HG02870 (cell line): Measurements from ENCODE around the gene FAM118A.
"Not testable (repeated sequence)": the region's sequence is repeated elsewhere in the genome, so short reads cannot be mapped to it uniquely, and the experiment has no call there.

Experiments used
- ATAC-seq: cut with Tn5 transposase; IDR thresholded peaks from one replicate; pipeline ENCODE4 v1.9.1; 2021; ENCODE audit warnings: mild to moderate bottlenecking, moderate library complexity; ENCODE audit not compliant: unreplicated experiment

FAM118A gene

DNA sequence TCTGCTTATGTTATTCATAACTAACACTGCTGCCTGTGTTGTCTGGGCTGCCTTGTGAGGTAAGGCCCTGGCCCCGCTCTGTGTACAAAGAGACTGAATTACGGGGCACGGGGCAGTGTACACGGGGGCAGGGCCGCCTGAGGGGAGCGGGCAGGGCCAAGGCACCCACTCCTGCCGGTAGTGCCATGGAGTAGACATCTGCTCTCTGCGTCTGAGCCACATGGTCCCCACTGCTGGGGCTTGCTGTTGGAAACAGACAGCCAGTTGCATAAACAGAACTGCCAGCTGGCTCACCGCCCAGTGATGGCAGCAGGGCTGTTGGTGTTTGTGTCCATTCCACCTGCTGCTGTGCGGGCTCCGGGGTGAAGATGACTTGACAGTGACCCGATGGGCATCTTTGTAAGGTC lies 19.8 kb downstream of the FAM118A start:
- no peak for ATAC-seq

GRCh38 chr22:45330548-45330947 lies 20.8 kb downstream of the FAM118A start:
- ATAC-seq, result no peak

- ATAC-seq, result no peak
Observed at GRCh38 chr22:45331486-45331885, 21.8 kb downstream of the FAM118A start.

- ATAC-seq, result no peak
Observed at GRCh38 chr22:45332001-45332400, 22.3 kb downstream of the FAM118A start.

- no peak for ATAC-seq
Observed at GRCh38 chr22:45334068-45334467, 24.3 kb downstream of the FAM118A start.

DNA sequence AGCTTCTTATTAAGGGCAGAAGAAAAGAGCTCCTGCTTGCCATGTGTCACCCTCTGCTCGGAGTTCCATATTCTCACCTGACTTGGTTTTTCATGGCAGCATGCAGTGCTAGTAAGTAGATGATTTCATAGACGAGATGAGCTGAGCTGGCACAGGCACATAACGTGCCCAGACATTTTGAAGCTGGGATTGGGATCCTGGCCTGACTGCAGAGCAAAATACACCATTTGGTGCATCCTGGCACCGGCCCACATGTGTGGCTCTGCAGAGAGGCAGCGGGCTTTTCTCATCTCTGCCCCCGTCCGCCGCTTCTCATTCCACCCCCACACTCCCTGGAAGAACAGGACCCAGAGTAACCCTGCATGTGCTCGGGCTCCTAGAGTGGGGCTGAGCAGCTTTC lies 24.8 kb downstream of the FAM118A start:
- no peak for ATAC-seq

- ATAC-seq, result no peak
Observed at GRCh38 chr22:45335021-45335818, 25.5 kb downstream of the FAM118A start.

DNA sequence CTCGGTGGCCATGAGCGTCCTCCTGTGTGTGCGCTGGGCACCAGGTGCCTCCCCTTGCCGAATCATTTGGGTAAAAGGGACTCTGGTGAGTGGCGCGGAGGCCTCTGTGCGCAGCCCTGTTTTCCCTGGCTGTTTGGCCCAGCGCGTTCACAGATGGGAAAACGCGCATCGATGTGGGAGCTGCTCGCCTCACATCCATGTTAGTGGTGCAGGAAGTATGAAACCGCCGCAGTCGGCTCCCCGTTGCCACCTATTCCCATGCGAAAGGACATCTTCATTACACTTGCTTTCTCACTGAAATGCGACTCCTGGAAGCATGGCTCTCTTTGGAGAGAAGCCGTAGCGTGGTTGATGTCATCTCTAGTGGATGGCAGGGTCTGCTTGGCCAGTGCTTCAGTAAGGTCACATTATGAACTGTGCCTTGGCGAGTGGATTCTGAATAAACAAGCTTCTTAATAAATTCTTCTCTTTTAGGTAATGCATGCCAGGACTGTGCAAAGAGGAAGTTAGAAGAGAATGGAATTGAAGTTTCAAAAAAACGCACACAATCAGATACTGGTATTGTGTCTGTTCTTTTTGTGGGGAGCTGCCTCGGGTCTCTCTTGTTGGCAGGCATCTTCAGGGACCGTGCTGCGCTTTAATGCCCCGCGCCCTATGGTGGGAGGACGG lies 26.3 kb downstream of the FAM118A start:
- no peak for ATAC-seq

- no peak for ATAC-seq
Observed at GRCh38 chr22:45336971-45337431, 27.3 kb downstream of the FAM118A start.

DNA sequence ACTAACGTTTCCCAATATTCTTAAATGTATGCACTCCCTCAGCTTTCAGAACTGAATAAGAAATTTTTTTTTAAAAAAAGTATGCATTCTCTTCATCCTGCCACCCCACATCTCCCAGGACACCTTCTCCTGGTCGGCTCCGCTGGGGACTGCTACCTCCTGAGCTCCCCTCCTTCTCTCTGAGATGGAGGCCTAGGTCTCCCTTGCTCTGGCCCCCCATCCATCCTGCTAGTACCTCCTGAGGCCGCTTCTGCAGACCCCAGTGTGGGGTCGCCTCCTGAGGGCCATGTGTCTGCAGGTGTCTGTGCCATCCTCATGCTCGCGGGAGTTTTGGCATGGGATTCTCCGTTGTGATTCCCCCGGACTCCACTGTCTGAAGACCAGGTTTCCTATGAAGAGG lies 27.8 kb downstream of the FAM118A start:
- no peak for ATAC-seq

DNA sequence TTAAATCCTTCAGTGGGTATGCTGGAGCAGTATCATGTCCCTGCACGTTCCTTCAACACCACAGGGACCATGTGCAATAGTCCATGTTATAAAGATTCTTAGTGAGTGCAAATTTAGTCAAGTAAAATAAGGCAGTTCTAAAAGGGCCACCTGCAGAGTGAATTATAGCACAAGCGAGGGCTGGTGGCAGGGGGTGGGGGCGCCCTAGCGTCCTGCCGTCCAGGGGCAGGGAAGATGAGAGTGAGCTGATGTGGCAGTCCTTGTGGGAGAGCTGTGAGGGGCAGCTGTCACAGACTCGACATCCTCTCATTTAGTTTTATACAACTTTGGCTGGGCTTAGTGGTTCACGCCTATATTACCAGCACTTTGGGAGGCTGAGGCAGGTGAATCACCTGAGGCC lies 29.1 kb downstream of the FAM118A start:
- ATAC-seq, result no peak

- no peak for ATAC-seq
Observed at GRCh38 chr22:45340323-45340722, 30.6 kb downstream of the FAM118A start.

- no peak for ATAC-seq
Observed at GRCh38 chr22:45341498-45341897, 31.8 kb downstream of the FAM118A start.

- no peak for ATAC-seq
Observed at GRCh38 chr22:45343143-45343542, 33.4 kb downstream of the FAM118A start.

- ATAC-seq, result no peak
Observed at GRCh38 chr22:45344334-45344733, 34.6 kb downstream of the FAM118A start.

DNA sequence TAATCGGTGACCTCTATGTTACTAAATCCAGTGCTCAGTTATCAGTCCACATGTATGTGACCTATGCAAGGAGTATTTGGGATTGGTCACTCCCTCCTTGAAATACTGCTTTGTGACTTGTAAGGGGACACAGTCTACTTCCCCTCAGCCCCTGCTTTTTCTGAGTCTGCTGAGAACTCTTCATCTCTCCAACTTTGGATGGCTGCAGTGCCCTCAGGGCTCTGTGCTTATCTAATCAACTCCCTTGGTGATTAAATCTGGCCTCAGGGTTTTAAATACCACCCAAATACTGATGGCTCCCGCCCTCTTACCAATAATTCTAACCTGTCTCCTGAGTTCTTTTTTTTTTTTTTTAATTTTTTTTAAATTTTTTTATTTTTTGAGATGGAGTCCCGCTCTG lies 40.2 kb downstream of the FAM118A start:
- no peak for ATAC-seq

GRCh38 chr22:45351956-45352355 lies 42.2 kb downstream of the FAM118A start:
- no peak for ATAC-seq

- ATAC-seq, result not testable (repeated sequence)
Observed at GRCh38 chr22:45352757-45353156, 43.0 kb downstream of the FAM118A start.

DNA sequence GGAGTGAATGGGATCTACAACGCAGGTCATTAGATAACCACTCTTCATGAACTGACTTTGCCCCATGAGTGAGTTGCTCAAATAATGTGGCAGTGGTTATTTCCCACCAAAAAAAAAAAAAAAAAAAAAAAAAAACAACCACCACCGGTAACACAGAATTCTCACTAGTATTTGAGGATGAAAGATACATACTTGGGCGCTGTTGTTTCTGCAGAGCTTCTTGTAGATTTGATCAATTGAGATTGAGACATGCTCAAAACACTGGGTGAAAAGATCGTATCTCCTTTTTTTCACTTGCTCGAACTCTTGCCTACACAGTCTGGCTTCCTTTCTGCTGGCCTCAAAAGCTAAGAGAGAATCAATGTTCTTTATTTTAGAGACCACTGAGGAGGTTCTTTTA lies 44.1 kb downstream of the FAM118A start:
- no peak for ATAC-seq

DNA sequence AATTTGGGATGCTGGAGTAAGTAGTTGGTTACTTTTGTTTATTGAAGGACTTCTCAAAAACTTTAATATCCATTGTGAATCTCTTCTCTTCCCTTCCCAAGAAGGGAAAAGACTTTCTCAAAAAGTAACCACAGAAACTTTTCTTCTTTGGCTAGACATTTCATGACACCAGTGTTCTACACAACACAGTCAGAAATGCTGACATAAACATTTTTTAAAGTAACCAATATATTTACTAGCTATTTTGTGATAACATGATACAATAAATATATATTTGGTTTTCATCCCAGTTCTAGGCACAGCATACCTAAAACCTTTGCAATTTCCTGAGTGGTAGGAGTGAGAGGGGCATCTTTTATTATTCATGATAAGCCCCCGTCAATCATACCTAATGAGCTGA lies 47.8 kb downstream of the FAM118A start:
- ATAC-seq, result no peak

DNA sequence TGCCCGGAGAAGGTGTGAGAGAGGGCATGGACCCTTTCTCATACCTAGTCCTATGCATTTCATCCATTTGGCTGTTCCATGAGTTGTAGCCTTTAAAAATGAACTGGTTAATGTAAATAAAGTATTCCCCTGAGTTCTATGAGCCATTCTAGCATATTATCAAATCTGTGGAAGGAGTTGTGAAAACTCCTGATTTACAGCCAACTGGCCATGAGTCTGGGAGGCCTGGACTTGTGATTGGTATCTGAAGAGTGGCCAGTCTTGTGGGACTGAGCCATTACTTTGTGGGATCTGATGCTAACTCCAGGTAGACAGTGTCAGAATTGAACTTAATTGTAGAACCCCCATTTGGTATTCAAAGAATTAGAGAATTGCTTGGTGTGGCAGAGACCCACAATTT lies 48.4 kb downstream of the FAM118A start:
- ATAC-seq, result no peak

DNA sequence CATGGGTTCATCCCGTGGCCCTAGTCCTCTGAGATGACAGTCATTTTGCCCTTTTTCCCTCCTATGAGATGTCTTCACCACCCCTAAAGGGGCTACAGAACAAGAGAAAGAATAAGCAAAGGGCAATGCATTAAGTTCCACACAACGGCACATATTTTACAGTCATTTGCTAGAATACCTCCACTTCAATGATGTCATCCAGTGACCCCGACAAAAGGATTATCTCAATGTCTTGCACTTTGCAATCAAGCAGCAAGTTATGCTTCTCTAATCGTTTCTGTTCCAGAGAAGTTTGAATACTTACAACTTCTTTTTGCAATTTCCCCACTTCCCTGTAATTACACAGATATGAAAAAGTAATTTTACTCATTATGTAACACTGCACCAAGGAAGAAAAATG lies 49.9 kb downstream of the FAM118A start:
- no peak for ATAC-seq
